K562 (cell line): Measurements from ENCODE around the gene OR10D3. TPM values are rescaled to one million over a fixed set of nuclear protein-coding genes. Genes with fewer than 3 reads are reported as not detected.

Experiments used
- ATAC-seq: fragments of 200-7000 bp; cut with Tn5 transposase; 3 replicates; pipeline ENCODE4 v1.9.1; 2020; ENCODE audit warnings: moderate library complexity
- BruUV-seq: library from RNA; stranded (reverse); fragments of 400-500 nt; replicated peaks from 2 replicates; lab custom pipeline; 2021; lab: Mats Ljungman, UMichigan
- CTCF ChIA-PET: fragments of 300-600 bp; formaldehyde crosslinking; extraction: SDS; loops from one replicate; lab custom pipeline; 2021; ENCODE audit warnings: low intra/inter-chr PET ratio; lab: Yijun Ruan, JAX
- POLR2A ChIA-PET: fragments of 300-600, 350-650 bp; sonication (Branson Sonifier 250); formaldehyde crosslinking; extraction: SDS; loops from one replicate; lab custom pipeline; 2021; ENCODE audit warnings: antibody characterized with exemption, inconsistent platforms; lab: Yijun Ruan, JAX
- DNase-seq, 4 experiments: peaks; one replicate each; pipeline versions ENCODE4 v3.0.0 to v3.0.0-alpha.2; 2011 to 2018; ENCODE audit warnings: low spot score in 3 of 4, mixed read lengths in 3 of 4; ENCODE audit errors: extremely low read depth in 1 of 4
- FAIRE-seq: peaks from 2 replicates; lab custom pipeline; 2011; peaks lifted over from hg19 to GRCh38; lab: Jason Lieb, UNC
- H2AFZ ChIP-seq: 2 replicates; pipeline ENCODE4 v1.6.0; 2011; ENCODE audit warnings: low read depth, low read length, control low read depth, inconsistent platforms
- H3K27ac ChIP-seq: fragments of 200-600 bp; 3 replicates; pipeline ENCODE4 v1.8.0; 2011; ENCODE audit warnings: low read depth, mild to moderate bottlenecking, control low read depth, inconsistent platforms, low read length, moderate library complexity, mixed read lengths; ENCODE audit errors: extremely low read depth
- H3K27me3 ChIP-seq, 2 experiments: fragments of 300-600 bp in 1 of 2; 2 replicates in 1 of 2; 3 replicates in 1 of 2; pipeline versions ENCODE4 v1.6.0 to v1.8.0; 2011; ENCODE audit warnings: inconsistent platforms in 2 of 2, low read length in 2 of 2, mild to moderate bottlenecking in 1 of 2, mixed read lengths in 1 of 2, moderate library complexity in 1 of 2; ENCODE audit not compliant: control insufficient read depth in 2 of 2, insufficient read depth in 2 of 2
- H3K36me3 ChIP-seq: fragments of 300-600 bp; 3 replicates; pipeline ENCODE4 v1.8.0; 2011; ENCODE audit warnings: mild to moderate bottlenecking, low read length, inconsistent platforms; ENCODE audit not compliant: control insufficient read depth, insufficient read depth
- H3K4me1 ChIP-seq, 2 experiments: fragments of 200-600 bp in 1 of 2; replicated peaks in 1 of 2; 2 replicates in 1 of 2; 3 replicates in 1 of 2; pipeline versions ENCODE4 v1.5.1 to v1.8.0; 2011; ENCODE audit warnings: inconsistent platforms in 2 of 2, low read length in 2 of 2, mild to moderate bottlenecking in 1 of 2, mixed read lengths in 1 of 2, moderate library complexity in 1 of 2; ENCODE audit not compliant: control insufficient read depth in 2 of 2, insufficient read depth in 2 of 2
- H3K4me2 ChIP-seq: 2 replicates; pipeline ENCODE4 v1.6.1; 2011; ENCODE audit warnings: low read length, control low read depth, inconsistent platforms, mixed read lengths; ENCODE audit not compliant: insufficient read depth
- H3K4me3 ChIP-seq: fragments of 200-600 bp; sonication (generic), shearing (Covaris generic); 2 replicates; pipeline ENCODE4 v1.5.1; 2016; ENCODE audit warnings: control low read depth, inconsistent platforms
- H3K79me2 ChIP-seq: fragments of 200-600 bp; 3 replicates; pipeline ENCODE4 v1.8.0; 2011; ENCODE audit warnings: low read length, inconsistent platforms; ENCODE audit not compliant: control insufficient read depth, insufficient read depth
- H3K9ac ChIP-seq, 2 experiments: 2 replicates each; pipeline versions ENCODE4 v1.6.0 to v1.6.1; 2011; ENCODE audit warnings: low read depth in 2 of 2, low read length in 2 of 2, control low read depth in 1 of 2, inconsistent platforms in 1 of 2, mild to moderate bottlenecking in 1 of 2, mixed read lengths in 1 of 2; ENCODE audit not compliant: insufficient read depth in 1 of 2
- H3K9me1 ChIP-seq: one replicate; pipeline ENCODE4 v1.6.0; 2011; ENCODE audit warnings: inconsistent platforms, mild to moderate bottlenecking, low read length, moderate library complexity; ENCODE audit not compliant: control insufficient read depth, insufficient read depth
- H3K9me3 ChIP-seq: replicated peaks from 2 replicates; pipeline ENCODE4 v1.5.1; 2011; ENCODE audit warnings: low read depth, low read length, inconsistent platforms; ENCODE audit not compliant: control insufficient read depth, insufficient read depth
- H4K20me1 ChIP-seq: replicated peaks from 2 replicates; pipeline ENCODE4 v1.6.1; 2011; ENCODE audit warnings: low read length, inconsistent platforms, mixed read lengths; ENCODE audit not compliant: control insufficient read depth, insufficient read depth
- C11orf30 ChIP-seq: fragments of 450-650 bp; IDR thresholded peaks from 2 replicates; pipeline ENCODE4 v1.6.1; 2016; ENCODE audit warnings: low read depth, mild to moderate bottlenecking
- KLF10 ChIP-seq: fragments of 250-450 bp; sonication (Bioruptor Pico); IDR thresholded peaks from 2 replicates; pipeline ENCODE4 v1.6.1; 2021; ENCODE audit warnings: matching md5 sums
- MAFF ChIP-seq: IDR thresholded peaks from 2 replicates; pipeline ENCODE4 v1.6.1; 2012; ENCODE audit warnings: low read length, improper control_type of control experiment
- MAFG ChIP-seq: fragments of 450-650 bp; conservative IDR thresholded peaks from 2 replicates; pipeline ENCODE4 v1.6.1; 2016; ENCODE audit warnings: missing genetic modification characterization, missing compliant biosample characterization
- MAFK ChIP-seq: IDR thresholded peaks from 2 replicates; pipeline ENCODE4 v1.6.1; 2011; ENCODE audit warnings: low read length, improper control_type of control experiment
- PML ChIP-seq: IDR thresholded peaks from 2 replicates; pipeline ENCODE4 v1.6.1; 2012; ENCODE audit warnings: low read length, inconsistent platforms
- SPI1 ChIP-seq: IDR thresholded peaks from 2 replicates; pipeline ENCODE4 v1.6.1; 2011; ENCODE audit warnings: low read depth, low read length, control low read depth, borderline replicate concordance
- TCF7L2 ChIP-seq: fragments of 150-350 bp; IDR thresholded peaks from 2 replicates; pipeline ENCODE4 v1.6.1; 2016; ENCODE audit warnings: low read depth, mild to moderate bottlenecking, low read length, moderate library complexity
- ZBTB17 ChIP-seq: fragments of 450-650 bp; formaldehyde crosslinking; IDR thresholded peaks from 2 replicates; pipeline ENCODE4 v1.4.0; 2020; ENCODE audit warnings: mild to moderate bottlenecking
- ZBTB9 ChIP-seq: fragments of 450-650 bp; formaldehyde crosslinking; IDR thresholded peaks from 2 replicates; pipeline ENCODE4 v1.4.0; 2020; ENCODE audit warnings: mild to moderate bottlenecking, moderate library complexity
- ZC3H11A ChIP-seq: IDR thresholded peaks from 2 replicates; pipeline ENCODE4 v1.6.1; 2012; ENCODE audit warnings: low read depth, low read length, improper control_type of control experiment
- ZNF316 ChIP-seq: fragments of 450-650 bp; IDR thresholded peaks from 2 replicates; pipeline ENCODE4 v1.6.1; 2016
- ZNF561 ChIP-seq: fragments of 450-650 bp; formaldehyde crosslinking; conservative IDR thresholded peaks from 2 replicates; pipeline ENCODE4 v1.4.0; 2020; ENCODE audit warnings: mild to moderate bottlenecking, moderate library complexity
- ZNF699 ChIP-seq: fragments of 250-450 bp; sonication (Bioruptor Pico); IDR thresholded peaks from 2 replicates; pipeline ENCODE4 v1.8.0; 2021; ENCODE audit warnings: mild to moderate bottlenecking, moderate library complexity; ENCODE audit not compliant: insufficient replicate concordance
- WGBS: fragments of 100-300 bp; shearing (Covaris generic); methylation state at CpG from one replicate; pipeline ENCODE4 v1.1.6; 2016; ENCODE audit warnings: low coverage, mixed read lengths; ENCODE audit not compliant: insufficient coverage; ENCODE audit errors: missing lambda C conversion rate; 5-methylcytosine and 5-hydroxymethylcytosine counted together
- in situ Hi-C: fragments of 300-500 bp; cut with MboI; formaldehyde crosslinking; loops from 4 replicates; pipeline ENCODE4 v1.15.0; 2018; ENCODE audit warnings: inconsistent platforms, mixed read lengths
- intact Hi-C: fragments of 100-400 bp; cut with micrococcal nuclease; formaldehyde crosslinking; loops from 2 replicates; pipeline ENCODE4 v1.14.2; 2022
- polyA plus RNA-seq, 8 experiments: library from polyadenylated mRNA; depleted of rRNA in 4 of 8; stranded (reverse) in 5 of 8; unstranded in 3 of 8; fragments of >200 nt; fragmentation: Nextera tagmentation in 2 of 8; fragmentation: Illumina TruSeq in 1 of 8; extraction: Ambion mirVana in 2 of 8; extraction: Trizol in 1 of 8; gene quantifications; 2 replicates each; pipeline versions ENCODE4 v1.2.1 to v1.2.3, GENCODE V29; 2011 to 2014; ENCODE audit warnings: inconsistent platforms in 1 of 8, missing spikeins in 1 of 8
- total RNA-seq, 7 experiments: library from RNA; depleted of rRNA in 6 of 7; stranded (reverse); fragments of >200 nt in 6 of 7; fragmentation: Illumina TruSeq in 2 of 7; extraction: Trizol in 2 of 7; gene quantifications; 2 replicates each; pipeline versions ENCODE4 v1.2.1 to v1.2.3, GENCODE V29; 2011 to 2021; ENCODE audit warnings: low replicate concordance in 1 of 7
- TF ChIP-seq, protein P1 (sequence below): fragments of 250-450 bp; sonication (Bioruptor Pico); IDR thresholded peaks from 2 replicates; pipeline ENCODE4 v1.4.0; 2020; ENCODE audit warnings: mild to moderate bottlenecking, moderate library complexity

OR10D3 gene
- total and polyA plus RNA-seq, 9 of the 15 experiments (the other 6 are each of a cell fraction or from before 2014, with no cell fraction given): 0.07 to 2.9 (median 0.80) TPM; not detected in 1

DNA sequence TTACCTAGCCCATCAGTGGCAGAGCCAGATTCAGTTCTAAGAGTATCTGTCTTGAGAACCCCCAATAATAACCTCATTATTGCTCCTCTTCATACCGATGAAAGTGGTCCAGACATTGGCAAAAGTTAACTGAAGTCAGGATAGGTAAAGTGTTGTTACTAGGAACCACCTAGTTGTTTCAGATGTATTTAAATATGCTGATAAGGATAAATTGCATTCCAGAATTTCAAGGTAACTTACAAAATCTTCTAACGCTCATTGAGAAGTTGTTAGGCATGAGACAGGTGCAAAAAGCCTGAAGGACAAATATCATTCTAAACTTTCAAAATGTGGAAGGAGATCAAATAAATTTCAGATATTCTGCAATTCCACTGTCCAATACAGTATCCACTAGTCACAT, 40.1 kb upstream of the OR10D3 start:
- H3K27me3 ChIP-seq: no peaks in the 10 kb centered on the region
- H3K9me3 ChIP-seq: no peaks in the 10 kb centered on the region
- H3K79me2 ChIP-seq: no peaks in the 10 kb centered on the region
- H4K20me1 ChIP-seq: no peaks in the 10 kb centered on the region
- no peaks in the 10 kb centered on the region for H3K9me1 ChIP-seq
- FAIRE-seq (no peak), DNase-seq (no peak), ATAC-seq (no peak)
- H2AFZ ChIP-seq: no peak overlapping the region
- POLR2A ChIA-PET: interaction anchor here (1.1 kb wide), 1 partner anchor 28 kb away, joined by 4 read pairs; the partner anchor contains the start of gene VWA5A
- TF ChIP-seq MAFG (peak; percentile 51), C11orf30 (peak; percentile 74), TCF7L2 (no peak), MAFF (0 out of 2 replicates have a peak, but pooled peaks have one; percentile 31), MAFK (peak; percentile 18; the same call in 1 of the 2 replicates), ZNF316 (peak; percentile 84), ZNF699 (CRISPR knock-in tag) (no peak), PML (no peak)
- CTCF ChIA-PET: no interaction called here
- intact Hi-C loops (no loop called here), in situ Hi-C loops (no loop called here)
- no peak overlapping the region for H3K4me2 ChIP-seq
- no peaks in the 10 kb centered on the region; a peak in 2 of 5 replicates for H3K4me1 ChIP-seq
- BruUV-seq: no TSS peak
- H3K4me3 ChIP-seq: no peak overlapping the region
- H3K27ac ChIP-seq: no peak overlapping the region
- WGBS: 19% methylated on average over 2 of the region's 2 CpGs
- H3K9ac ChIP-seq: no peak overlapping the region
- no peaks in the 10 kb centered on the region for H3K36me3 ChIP-seq

DNA sequence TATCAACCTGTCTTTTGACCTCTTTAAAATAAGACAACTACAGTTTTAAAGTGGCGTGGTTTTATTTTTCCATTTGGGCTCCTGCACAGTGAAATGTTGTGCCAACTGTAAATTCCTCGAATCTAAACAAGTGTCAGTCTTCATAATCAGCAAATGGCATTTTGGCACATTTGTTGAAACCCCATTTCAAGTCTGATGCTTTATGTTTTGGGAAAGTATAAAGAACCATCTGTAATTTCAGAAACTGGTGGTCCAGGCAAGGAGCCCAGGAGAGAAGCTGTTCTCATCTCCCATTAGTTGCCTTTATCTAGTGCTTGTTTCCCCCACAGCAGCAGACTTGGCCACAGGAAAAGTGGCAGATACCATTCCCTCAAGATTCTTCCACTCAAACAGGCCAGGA, 35.2 kb upstream of the OR10D3 start:
- Histone ChIP-seq H4K20me1 (no peaks in the 10 kb centered on the region), H3K4me1 (no peaks in the 10 kb centered on the region; a peak in 2 of 5 replicates), H2AFZ (no peak overlapping the region), H3K9me1 (no peaks in the 10 kb centered on the region), H3K9ac (no peak overlapping the region), H3K9me3 (no peaks in the 10 kb centered on the region), H3K36me3 (no peaks in the 10 kb centered on the region), H3K27ac (no peak overlapping the region), H3K27me3 (no peaks in the 10 kb centered on the region), H3K4me2 (no peak overlapping the region), H3K79me2 (no peaks in the 10 kb centered on the region), H3K4me3 (no peak overlapping the region)
- ChIA-PET POLR2A (no interaction called here), CTCF (no interaction called here)
- in situ Hi-C loops: no loop called here
- BruUV-seq: no TSS peak
- DNase-seq: no peak
- intact Hi-C loops: no loop called here
- FAIRE-seq: no peak
- WGBS: 48% methylated on average over 2 of the region's 2 CpGs
- ATAC-seq: no peak
- TF ChIP-seq ZBTB17 (no peak), ZNF561 (CRISPR knock-in tag) (no peak), ZC3H11A (no peak), SPI1 (no peak), ZBTB9 (CRISPR knock-in tag) (no peak), KLF10 (CRISPR knock-in tag) (no peak)
- TF ChIP-seq, protein P1, sequence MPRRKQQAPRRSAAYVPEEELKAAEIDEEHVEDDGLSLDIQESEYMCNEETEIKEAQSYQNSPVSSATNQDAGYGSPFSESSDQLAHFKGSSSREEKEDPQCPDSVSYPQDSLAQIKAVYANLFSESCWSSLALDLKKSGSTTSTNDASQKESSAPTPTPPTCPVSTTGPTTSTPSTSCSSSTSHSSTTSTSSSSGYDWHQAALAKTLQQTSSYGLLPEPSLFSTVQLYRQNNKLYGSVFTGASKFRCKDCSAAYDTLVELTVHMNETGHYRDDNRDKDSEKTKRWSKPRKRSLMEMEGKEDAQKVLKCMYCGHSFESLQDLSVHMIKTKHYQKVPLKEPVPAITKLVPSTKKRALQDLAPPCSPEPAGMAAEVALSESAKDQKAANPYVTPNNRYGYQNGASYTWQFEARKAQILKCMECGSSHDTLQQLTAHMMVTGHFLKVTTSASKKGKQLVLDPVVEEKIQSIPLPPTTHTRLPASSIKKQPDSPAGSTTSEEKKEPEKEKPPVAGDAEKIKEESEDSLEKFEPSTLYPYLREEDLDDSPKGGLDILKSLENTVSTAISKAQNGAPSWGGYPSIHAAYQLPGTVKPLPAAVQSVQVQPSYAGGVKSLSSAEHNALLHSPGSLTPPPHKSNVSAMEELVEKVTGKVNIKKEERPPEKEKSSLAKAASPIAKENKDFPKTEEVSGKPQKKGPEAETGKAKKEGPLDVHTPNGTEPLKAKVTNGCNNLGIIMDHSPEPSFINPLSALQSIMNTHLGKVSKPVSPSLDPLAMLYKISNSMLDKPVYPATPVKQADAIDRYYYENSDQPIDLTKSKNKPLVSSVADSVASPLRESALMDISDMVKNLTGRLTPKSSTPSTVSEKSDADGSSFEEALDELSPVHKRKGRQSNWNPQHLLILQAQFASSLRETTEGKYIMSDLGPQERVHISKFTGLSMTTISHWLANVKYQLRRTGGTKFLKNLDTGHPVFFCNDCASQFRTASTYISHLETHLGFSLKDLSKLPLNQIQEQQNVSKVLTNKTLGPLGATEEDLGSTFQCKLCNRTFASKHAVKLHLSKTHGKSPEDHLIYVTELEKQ (CRISPR knock-in tag): no peak
